ENCODE data around the gene JAZF1. TPM values are rescaled to one million over a fixed set of nuclear protein-coding genes. Genes with fewer than 3 reads are reported as not detected.

Gene JAZF1
- total RNA-seq, 1 experiment from 2014 or later = 0.95 TPM

DNA sequence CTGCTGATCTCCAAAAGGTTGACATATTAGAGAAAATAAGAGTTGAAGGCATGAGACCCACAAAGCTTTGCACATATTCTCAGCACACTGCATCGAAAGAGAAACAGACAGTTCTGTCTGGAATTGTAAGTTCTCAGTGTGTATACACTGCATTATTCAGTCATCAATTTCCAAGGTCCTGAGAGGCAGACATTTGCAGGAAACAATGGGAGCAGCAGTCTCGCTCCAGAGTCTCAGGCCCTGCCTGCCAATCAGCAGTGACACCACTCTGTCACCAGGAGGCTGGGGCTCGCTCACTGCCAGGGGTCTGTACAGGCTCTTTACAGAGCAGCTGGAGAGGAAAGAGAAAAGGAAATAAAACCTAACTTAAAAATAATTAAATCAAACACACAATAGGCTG, 36.3 kb downstream of the JAZF1 start:
- Mint-ChIP-seq H3K4me3 (ENCODE audit: unreplicated experiment) (no peak overlapping the region), H3K36me3 (ENCODE audit: insufficient read depth, unreplicated experiment) (no peaks in the 10 kb centered on the region), H3K9me3 (ENCODE audit: unreplicated experiment) (no peaks in the 10 kb centered on the region), H3K4me1 (ENCODE audit: low read depth, unreplicated experiment) (peaks cover 10% of the 10 kb centered on the region), H3K27me3 (ENCODE audit: insufficient read depth, unreplicated experiment) (peaks cover 3% of the 10 kb centered on the region), H3K27ac (ENCODE audit: unreplicated experiment) (no peak overlapping the region)
- TF ChIP-seq, protein P1, sequence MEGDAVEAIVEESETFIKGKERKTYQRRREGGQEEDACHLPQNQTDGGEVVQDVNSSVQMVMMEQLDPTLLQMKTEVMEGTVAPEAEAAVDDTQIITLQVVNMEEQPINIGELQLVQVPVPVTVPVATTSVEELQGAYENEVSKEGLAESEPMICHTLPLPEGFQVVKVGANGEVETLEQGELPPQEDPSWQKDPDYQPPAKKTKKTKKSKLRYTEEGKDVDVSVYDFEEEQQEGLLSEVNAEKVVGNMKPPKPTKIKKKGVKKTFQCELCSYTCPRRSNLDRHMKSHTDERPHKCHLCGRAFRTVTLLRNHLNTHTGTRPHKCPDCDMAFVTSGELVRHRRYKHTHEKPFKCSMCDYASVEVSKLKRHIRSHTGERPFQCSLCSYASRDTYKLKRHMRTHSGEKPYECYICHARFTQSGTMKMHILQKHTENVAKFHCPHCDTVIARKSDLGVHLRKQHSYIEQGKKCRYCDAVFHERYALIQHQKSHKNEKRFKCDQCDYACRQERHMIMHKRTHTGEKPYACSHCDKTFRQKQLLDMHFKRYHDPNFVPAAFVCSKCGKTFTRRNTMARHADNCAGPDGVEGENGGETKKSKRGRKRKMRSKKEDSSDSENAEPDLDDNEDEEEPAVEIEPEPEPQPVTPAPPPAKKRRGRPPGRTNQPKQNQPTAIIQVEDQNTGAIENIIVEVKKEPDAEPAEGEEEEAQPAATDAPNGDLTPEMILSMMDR (IDR thresholded peaks at IDR 0.05; ENCODE audit: insufficient read depth in 1 of 2, low read depth in 1 of 2, low read length in 1 of 2, severe bottlenecking in 1 of 2, unreplicated experiment in 1 of 2) = peak in 1 of 2 experiments; percentile 25
- intact Hi-C loops (cut with micrococcal nuclease; ENCODE audit: unreplicated experiment) = no loop called here
- Histone ChIP-seq H3K4me3 (ENCODE audit: low read depth, low read length) (no peak overlapping the region), H3K4me1 (no peaks in the 10 kb centered on the region), H3K27me3 (replicated peaks; ENCODE audit: control insufficient read depth, insufficient read depth, low read length) (no peaks in the 10 kb centered on the region; the same call in 1 of the 2 replicates), H3K36me3 (ENCODE audit: control insufficient read depth, insufficient read depth, low read length) (no peaks in the 10 kb centered on the region), H3K9me3 (no peaks in the 10 kb centered on the region)
- ChIA-PET CTCF (no interaction called here), POLR2A (no interaction called here)
- no TSS peak for BruUV-seq (replicated peaks)
- DNase-seq = peak in 1 of 2 experiments; percentile 23

GRCh38 chr7:28142650-28143049, 37.9 kb downstream of the JAZF1 start:
- no peaks in the 10 kb centered on the region for H3K4me1 Mint-ChIP-seq (ENCODE audit: low read depth, unreplicated experiment)
- Histone ChIP-seq H3K9me3 (no peaks in the 10 kb centered on the region), H3K4me1 (no peaks in the 10 kb centered on the region), H3K27me3 (replicated peaks; ENCODE audit: control insufficient read depth, insufficient read depth, low read length) (no peaks in the 10 kb centered on the region; the same call in 1 of the 2 replicates), H3K36me3 (ENCODE audit: control insufficient read depth, insufficient read depth, low read length) (no peaks in the 10 kb centered on the region), H3K4me3 (ENCODE audit: low read depth, low read length) (no peak overlapping the region)
- POLR2A ChIA-PET = no interaction called here
- BruUV-seq (replicated peaks) = no TSS peak
- no peaks in the 10 kb centered on the region for H3K36me3 Mint-ChIP-seq (ENCODE audit: insufficient read depth, unreplicated experiment)
- no peak for DNase-seq
- H3K27ac Mint-ChIP-seq (ENCODE audit: unreplicated experiment) = no peak overlapping the region
- CTCF ChIA-PET = no interaction called here
- intact Hi-C loops (cut with micrococcal nuclease; ENCODE audit: unreplicated experiment) = no loop called here
- no peak overlapping the region for H3K4me3 Mint-ChIP-seq (ENCODE audit: unreplicated experiment)
- TF ChIP-seq, protein P1 (IDR thresholded peaks at IDR 0.05; ENCODE audit: insufficient read depth in 1 of 2, low read depth in 1 of 2, low read length in 1 of 2, severe bottlenecking in 1 of 2, unreplicated experiment in 1 of 2) = no peak
- H3K27me3 Mint-ChIP-seq (ENCODE audit: insufficient read depth, unreplicated experiment) = peaks cover 3% of the 10 kb centered on the region
- H3K9me3 Mint-ChIP-seq (ENCODE audit: unreplicated experiment) = no peaks in the 10 kb centered on the region

GRCh38 chr7:28140979-28141378, 39.6 kb downstream of the JAZF1 start:
- intact Hi-C loops (cut with micrococcal nuclease; ENCODE audit: unreplicated experiment) = no loop called here
- TF ChIP-seq, protein P1 (IDR thresholded peaks at IDR 0.05; ENCODE audit: insufficient read depth in 1 of 2, low read depth in 1 of 2, low read length in 1 of 2, severe bottlenecking in 1 of 2, unreplicated experiment in 1 of 2) = no peak
- H3K27ac Mint-ChIP-seq (ENCODE audit: unreplicated experiment) = no peak overlapping the region
- ChIA-PET POLR2A (no interaction called here), CTCF (no interaction called here)
- Histone ChIP-seq H3K9me3 (no peaks in the 10 kb centered on the region), H3K4me3 (ENCODE audit: low read depth, low read length) (no peak overlapping the region), H3K36me3 (ENCODE audit: control insufficient read depth, insufficient read depth, low read length) (no peaks in the 10 kb centered on the region), H3K27me3 (replicated peaks; ENCODE audit: control insufficient read depth, insufficient read depth, low read length) (no peaks in the 10 kb centered on the region; the same call in 1 of the 2 replicates), H3K4me1 (no peaks in the 10 kb centered on the region)
- no peak overlapping the region for H3K4me3 Mint-ChIP-seq (ENCODE audit: unreplicated experiment)
- H3K9me3 Mint-ChIP-seq (ENCODE audit: unreplicated experiment) = no peaks in the 10 kb centered on the region
- no TSS peak for BruUV-seq (replicated peaks)
- H3K36me3 Mint-ChIP-seq (ENCODE audit: insufficient read depth, unreplicated experiment) = no peaks in the 10 kb centered on the region
- H3K4me1 Mint-ChIP-seq (ENCODE audit: low read depth, unreplicated experiment) = no peaks in the 10 kb centered on the region
- peaks cover 3% of the 10 kb centered on the region for H3K27me3 Mint-ChIP-seq (ENCODE audit: insufficient read depth, unreplicated experiment)
- DNase-seq = no peak
